ENCODE results near the gene JAM2. TPM values are rescaled to one million over a fixed set of nuclear protein-coding genes. Genes with fewer than 3 reads are reported as not detected.

The JAM2 gene, protein sequence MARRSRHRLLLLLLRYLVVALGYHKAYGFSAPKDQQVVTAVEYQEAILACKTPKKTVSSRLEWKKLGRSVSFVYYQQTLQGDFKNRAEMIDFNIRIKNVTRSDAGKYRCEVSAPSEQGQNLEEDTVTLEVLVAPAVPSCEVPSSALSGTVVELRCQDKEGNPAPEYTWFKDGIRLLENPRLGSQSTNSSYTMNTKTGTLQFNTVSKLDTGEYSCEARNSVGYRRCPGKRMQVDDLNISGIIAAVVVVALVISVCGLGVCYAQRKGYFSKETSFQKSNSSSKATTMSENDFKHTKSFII
- total RNA-seq (10 to 100 TPM; 13.1 to 55.7 (median 28.5) TPM), polyA plus RNA-seq (10 to 100 TPM; 12.5 to 19.2 TPM)
- long read RNA-seq, donor 1, full-length matches to known transcripts = 5 of 12 reads
- long read RNA-seq, donor 1, partial matches to known transcripts = 1 of 12 reads
- long read RNA-seq, donor 1, other reads (novel, unspliced or antisense) = 6 of 12 reads
- long read RNA-seq, donor 2, partial matches to known transcripts = 0 of 8 reads
- long read RNA-seq, donor 2, other reads (novel, unspliced or antisense) = 8 of 8 reads
- long read RNA-seq, donor 3, full-length matches to known transcripts = 1 of 6 reads
- long read RNA-seq, donor 3, partial matches to known transcripts = 0 of 6 reads
- long read RNA-seq, donor 3, other reads (novel, unspliced or antisense) = 5 of 6 reads

DNA sequence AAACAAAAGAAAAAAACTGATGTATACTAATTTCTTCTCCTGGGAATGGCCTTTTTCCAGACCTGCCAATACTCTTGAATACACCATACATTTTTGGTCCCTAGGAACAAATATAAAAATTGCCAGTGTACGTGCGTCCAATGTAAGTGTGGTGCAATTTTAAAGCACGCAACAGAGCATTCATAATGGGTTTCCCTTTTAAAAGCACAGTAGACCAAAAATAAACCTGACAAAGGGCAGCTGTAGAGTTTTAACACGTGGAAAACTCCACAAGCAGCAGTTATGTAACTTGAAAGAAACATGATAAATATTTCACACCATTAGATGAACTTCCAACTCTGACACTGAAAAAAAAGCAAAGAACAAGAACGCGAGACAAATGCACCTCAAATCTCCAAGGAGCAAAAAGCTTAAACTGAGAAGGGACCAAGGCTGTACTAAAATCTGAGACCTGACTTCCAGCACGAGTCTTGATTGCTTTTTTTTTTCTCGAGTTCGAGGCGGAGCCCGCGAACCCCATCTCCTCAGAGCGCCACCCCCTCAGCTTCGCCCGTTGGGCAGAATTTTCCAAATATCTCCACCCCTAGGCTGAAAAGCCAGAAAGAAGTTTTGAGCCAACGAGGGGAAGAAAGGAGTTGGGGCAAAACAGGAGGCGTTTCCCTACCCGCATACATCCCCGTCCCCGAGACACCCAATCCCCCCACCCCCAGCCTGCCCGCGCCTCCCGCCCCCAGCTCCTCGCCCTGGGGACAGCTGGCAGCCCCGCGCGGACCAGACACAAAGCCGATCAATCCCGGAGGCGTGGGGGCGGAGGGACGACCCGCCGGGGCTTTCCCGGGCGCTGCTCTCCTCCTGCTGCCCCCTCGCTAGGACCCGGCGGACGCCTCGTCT lies at the start of gene JAM2:
Gene JAM2 (plus strand): TSS at position 599 of the 891 bp plus-strand sequence. CDS start 564 bp downstream, outside the sequence.
- peaks cover 0 to 14% (median 0%) of the 10 kb centered on the region in 9 donors for H3K36me3 ChIP-seq
- TF ChIP-seq, protein P1, sequence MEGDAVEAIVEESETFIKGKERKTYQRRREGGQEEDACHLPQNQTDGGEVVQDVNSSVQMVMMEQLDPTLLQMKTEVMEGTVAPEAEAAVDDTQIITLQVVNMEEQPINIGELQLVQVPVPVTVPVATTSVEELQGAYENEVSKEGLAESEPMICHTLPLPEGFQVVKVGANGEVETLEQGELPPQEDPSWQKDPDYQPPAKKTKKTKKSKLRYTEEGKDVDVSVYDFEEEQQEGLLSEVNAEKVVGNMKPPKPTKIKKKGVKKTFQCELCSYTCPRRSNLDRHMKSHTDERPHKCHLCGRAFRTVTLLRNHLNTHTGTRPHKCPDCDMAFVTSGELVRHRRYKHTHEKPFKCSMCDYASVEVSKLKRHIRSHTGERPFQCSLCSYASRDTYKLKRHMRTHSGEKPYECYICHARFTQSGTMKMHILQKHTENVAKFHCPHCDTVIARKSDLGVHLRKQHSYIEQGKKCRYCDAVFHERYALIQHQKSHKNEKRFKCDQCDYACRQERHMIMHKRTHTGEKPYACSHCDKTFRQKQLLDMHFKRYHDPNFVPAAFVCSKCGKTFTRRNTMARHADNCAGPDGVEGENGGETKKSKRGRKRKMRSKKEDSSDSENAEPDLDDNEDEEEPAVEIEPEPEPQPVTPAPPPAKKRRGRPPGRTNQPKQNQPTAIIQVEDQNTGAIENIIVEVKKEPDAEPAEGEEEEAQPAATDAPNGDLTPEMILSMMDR (IDR thresholded peaks at IDR 0.05) = no peak
- no peak for TF ChIP-seq POLR2A (IDR thresholded peaks at IDR 0.05)
- peak within 1 kb of the TSS; percentile 77 to 93 (median 86) for H3K27ac ChIP-seq
- no peaks in the 10 kb centered on the region for H3K9me3 ChIP-seq
- H3K4me1 ChIP-seq = peaks cover 0 to 24% (median 18%) of the 10 kb centered on the region in 12 donors
- 0 to 1% (median 0%) methylated on average over 25 to 41 of the region's 41 CpGs for WGBS, 4 donors
- peak within 1 kb of the TSS; percentile 67 to 94 (median 78) for H3K4me3 ChIP-seq
- ATAC-seq (peak; percentile 53 to 78 (median 68)), DNase-seq (peak in 4 of 5 donors; percentile 39 to 63 (median 60))
- intact Hi-C loops (cut with DNase I) = loop anchor here in 7 of 10 donors (1.0 to 10.0 kb wide), 4 partner anchors 30 to 69 kb away; no protein-coding TSS in a partner anchor
- H3K27me3 ChIP-seq = no peaks in the 10 kb centered on the region

DNA sequence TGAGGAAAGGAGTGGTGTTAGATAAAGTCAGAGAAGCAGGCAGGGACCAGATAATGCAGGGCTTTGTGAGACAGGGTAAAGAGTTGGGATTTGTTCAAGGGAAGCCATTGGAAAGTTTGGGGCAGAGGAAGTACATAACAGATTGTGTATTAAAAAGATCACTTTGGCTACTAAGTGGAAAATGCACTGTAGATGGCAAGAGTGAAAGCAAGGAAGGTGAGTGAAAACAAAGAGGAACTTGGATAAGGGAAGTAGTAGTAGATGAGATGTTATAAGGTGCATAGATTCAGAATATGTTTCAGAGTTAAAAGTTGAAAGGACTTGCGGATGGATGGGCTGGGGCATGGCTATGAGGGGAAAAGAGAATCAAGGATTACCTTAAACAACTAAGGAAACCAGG lies 49.2 kb upstream of the JAM2 start:
- H3K4me3 ChIP-seq = no peak overlapping the region
- intact Hi-C loops (cut with DNase I) = no loop called here
- H3K36me3 ChIP-seq = peaks cover 0 to 99% (median 89%) of the 10 kb centered on the region in 9 donors
- DNase-seq (no peak), ATAC-seq (no peak)
- no peak overlapping the region for H3K27ac ChIP-seq
- no peaks in the 10 kb centered on the region for H3K4me1 ChIP-seq
- 94 to 98% (median 97%) methylated on average over 1 of the region's 1 CpG for WGBS, 4 donors
- H3K9me3 ChIP-seq = no peaks in the 10 kb centered on the region
- H3K27me3 ChIP-seq = no peaks in the 10 kb centered on the region
- TF ChIP-seq, protein P1 (IDR thresholded peaks at IDR 0.05) = no peak
- no peak for TF ChIP-seq POLR2A (IDR thresholded peaks at IDR 0.05)

DNA sequence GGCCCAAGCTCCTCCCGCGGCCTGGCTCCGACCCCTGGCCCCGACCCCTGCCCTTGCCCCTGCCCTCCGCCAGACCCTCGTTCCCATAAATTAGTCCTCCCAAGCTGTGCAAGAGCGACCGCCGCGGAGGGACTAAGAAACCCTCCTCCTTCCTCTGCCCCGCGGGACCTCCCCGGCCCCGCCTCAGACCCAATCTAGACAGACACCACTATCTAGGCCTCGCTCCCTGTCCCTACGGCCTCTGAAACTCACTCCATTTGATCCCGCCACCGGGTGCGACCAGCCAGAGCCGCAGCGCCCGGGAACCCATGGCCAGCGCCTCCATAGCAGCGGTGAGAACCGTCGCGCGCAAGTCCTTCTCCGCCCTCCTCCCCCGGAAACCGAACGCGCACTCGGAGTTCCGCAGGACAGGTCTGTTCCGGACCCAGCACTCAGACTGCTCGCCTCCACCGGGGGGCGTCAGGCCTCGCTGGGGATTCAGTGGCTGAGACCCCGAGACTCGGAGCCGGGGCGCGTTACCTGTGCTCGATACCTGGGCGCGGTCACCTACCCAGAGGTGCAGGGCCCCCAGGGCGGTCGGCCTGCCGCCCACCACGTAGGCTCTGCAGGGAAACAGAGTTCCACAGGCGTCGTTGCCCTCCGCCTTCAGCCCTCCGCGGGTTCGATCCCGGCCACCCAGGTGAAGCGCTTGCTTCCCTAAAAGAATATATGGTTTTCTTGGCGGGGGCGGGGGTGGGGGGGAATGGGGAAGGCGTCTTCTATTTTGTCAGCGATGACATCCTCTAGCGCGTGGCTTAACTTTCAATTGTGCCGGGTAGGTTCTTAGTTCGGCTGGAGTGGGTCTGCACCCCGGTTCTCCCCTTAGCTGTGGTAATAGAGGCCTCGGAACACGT lies 31.7 kb upstream of the JAM2 start, which contains the start of gene MRPL39:
Gene MRPL39 (minus strand): TSS at position 331 of the 893 bp plus-strand sequence. CDS start 6 bp downstream, at position 325.
- ATAC-seq = peak; percentile 92 to 99 (median 98)
- peaks cover 0 to 36% (median 31%) of the 10 kb centered on the region in 9 donors for H3K36me3 ChIP-seq

More for the DNA sequence above, 31.7 kb upstream of the JAM2 start, which contains the start of gene MRPL39:
- no peaks in the 10 kb centered on the region for H3K27me3 ChIP-seq
- peak within 1 kb of the TSS; percentile 24 to 91 (median 84) for H3K27ac ChIP-seq
- H3K4me3 ChIP-seq = peak within 1 kb of the TSS; percentile 60 to 92 (median 80)
- TF ChIP-seq POLR2A (IDR thresholded peaks at IDR 0.05) = peak in 1 of 2 donors; percentile 48
- TF ChIP-seq, protein P1 (IDR thresholded peaks at IDR 0.05) = peak; percentile 36 to 71 (median 54)
- no peaks in the 10 kb centered on the region for H3K9me3 ChIP-seq
- WGBS, 4 donors = 0 to 1% (median 1%) methylated on average over 47 to 71 of the region's 71 CpGs
- peak; percentile 87 to 94 (median 90) for DNase-seq
- peaks cover 0 to 32% (median 20%) of the 10 kb centered on the region in 12 donors for H3K4me1 ChIP-seq
- intact Hi-C loops (cut with DNase I) = loop anchor here (1.0 to 10.0 kb wide), 15 partner anchors 31 to 1107 kb away; partner anchors contain the start of genes JAM2 (in 6 of the 10), ATP5PF (in 3 of the 10) and GABPA (in 3 of the 10)

Data from heart left ventricle (tissue), 16 donors.